Measurements from ENCODE around the gene SCN9A. TPM values are rescaled to one million over a fixed set of nuclear protein-coding genes. Genes with fewer than 3 reads are reported as not detected.

The SCN9A gene
- total RNA-seq, 6 donors from 2014 or later, result 5.8 to 24.1 (median 9.8) TPM

DNA sequence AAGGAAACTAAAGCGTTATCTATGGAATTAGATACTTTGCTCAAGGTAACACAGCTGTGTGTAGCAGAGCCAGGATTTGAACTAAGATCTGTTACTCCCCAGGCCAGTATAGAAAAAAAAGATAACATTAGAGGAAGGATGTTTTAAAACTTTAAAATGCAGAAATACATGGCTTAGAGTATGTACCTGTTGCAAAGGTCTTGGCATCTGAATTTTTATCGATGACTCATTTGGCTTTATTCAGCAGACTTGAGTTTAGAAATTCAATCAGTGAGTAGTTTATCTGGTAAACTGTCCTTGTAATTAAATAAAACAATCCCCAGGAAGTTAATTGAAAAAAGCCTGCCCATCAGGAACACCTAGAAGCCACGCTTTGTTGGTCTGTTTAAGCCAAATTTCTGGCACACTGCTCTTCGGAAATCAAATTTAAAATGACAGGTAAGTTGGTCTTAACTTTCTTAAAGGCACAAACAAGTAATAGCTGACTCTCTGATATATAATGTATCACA, 36.9 kb downstream of the SCN9A start:
- no peak overlapping the region for H3K4me3 ChIP-seq
- no peaks in the 10 kb centered on the region for H3K36me3 ChIP-seq
- H3K4me1 ChIP-seq, result no peaks in the 10 kb centered on the region
- ATAC-seq (ENCODE audit: low FRiP score in 2 of 2), result no peak
- 82 to 83% methylated on average over 4 of the region's 4 CpGs for WGBS, 2 donors
- TF ChIP-seq POLR2AphosphoS5 (IDR thresholded peaks at IDR 0.05), result no peak
- TF ChIP-seq POLR2A (IDR thresholded peaks at IDR 0.05), result no peak
- TF ChIP-seq EP300 (IDR thresholded peaks at IDR 0.05), result no peak
- TF ChIP-seq, protein P1, sequence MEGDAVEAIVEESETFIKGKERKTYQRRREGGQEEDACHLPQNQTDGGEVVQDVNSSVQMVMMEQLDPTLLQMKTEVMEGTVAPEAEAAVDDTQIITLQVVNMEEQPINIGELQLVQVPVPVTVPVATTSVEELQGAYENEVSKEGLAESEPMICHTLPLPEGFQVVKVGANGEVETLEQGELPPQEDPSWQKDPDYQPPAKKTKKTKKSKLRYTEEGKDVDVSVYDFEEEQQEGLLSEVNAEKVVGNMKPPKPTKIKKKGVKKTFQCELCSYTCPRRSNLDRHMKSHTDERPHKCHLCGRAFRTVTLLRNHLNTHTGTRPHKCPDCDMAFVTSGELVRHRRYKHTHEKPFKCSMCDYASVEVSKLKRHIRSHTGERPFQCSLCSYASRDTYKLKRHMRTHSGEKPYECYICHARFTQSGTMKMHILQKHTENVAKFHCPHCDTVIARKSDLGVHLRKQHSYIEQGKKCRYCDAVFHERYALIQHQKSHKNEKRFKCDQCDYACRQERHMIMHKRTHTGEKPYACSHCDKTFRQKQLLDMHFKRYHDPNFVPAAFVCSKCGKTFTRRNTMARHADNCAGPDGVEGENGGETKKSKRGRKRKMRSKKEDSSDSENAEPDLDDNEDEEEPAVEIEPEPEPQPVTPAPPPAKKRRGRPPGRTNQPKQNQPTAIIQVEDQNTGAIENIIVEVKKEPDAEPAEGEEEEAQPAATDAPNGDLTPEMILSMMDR (IDR thresholded peaks at IDR 0.05), result no peak
- DNase-seq, result no peak
- no peaks in the 10 kb centered on the region for H3K9me3 ChIP-seq
- no peak overlapping the region for H3K27ac ChIP-seq
- no peaks in the 10 kb centered on the region for H3K27me3 ChIP-seq

DNA sequence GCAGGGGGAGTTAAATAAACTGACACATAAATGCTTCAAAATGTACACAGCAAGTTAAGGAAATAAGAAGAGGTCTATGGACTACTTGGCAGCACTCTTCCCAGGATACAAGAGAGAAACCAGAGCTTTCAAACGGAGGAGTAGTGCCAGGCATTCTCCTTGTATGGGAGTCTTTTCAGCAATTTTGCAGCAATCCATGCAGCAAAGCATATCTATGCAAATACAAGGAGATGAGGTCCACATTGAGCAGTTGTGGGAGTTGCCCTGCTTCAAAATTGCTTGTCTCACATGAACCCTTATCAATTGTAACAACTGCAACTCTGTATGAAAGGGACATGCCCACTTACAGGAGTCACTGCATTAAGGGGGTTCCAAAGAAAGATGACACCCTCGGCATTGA, 37.8 kb downstream of the SCN9A start:
- WGBS, 2 donors, result 87 to 88% methylated on average over 2 of the region's 2 CpGs
- ATAC-seq (ENCODE audit: low FRiP score in 2 of 2) (no peak), DNase-seq (no peak)
- H3K36me3 ChIP-seq, result no peaks in the 10 kb centered on the region
- no peaks in the 10 kb centered on the region for H3K9me3 ChIP-seq
- H3K4me3 ChIP-seq, result no peak overlapping the region
- no peaks in the 10 kb centered on the region for H3K27me3 ChIP-seq
- no peaks in the 10 kb centered on the region for H3K4me1 ChIP-seq
- no peak overlapping the region for H3K27ac ChIP-seq
- TF ChIP-seq EP300 (IDR thresholded peaks at IDR 0.05), result no peak
- no peak for TF ChIP-seq POLR2AphosphoS5 (IDR thresholded peaks at IDR 0.05)
- no peak for TF ChIP-seq POLR2A (IDR thresholded peaks at IDR 0.05)
- TF ChIP-seq, protein P1 (IDR thresholded peaks at IDR 0.05), result no peak

DNA sequence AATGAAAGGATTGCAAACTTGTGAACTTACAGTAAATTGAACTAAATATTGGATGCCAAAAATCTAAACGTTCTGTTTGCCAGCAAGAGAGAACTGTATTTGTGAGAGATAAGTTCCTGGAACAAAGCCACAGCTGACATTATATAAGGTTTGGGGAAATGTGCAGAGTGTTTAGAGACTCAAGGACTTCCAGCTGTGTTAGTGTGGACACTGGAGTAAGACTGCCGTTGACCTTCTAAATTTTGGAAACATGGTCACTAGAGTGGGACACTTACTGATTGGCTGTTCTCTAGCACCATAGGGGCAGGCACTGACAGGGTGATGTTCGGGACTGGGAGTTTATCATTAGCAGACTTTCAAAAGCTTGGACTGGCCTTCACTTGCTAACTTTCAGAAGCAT, 40.5 kb downstream of the SCN9A start:
- Histone ChIP-seq H3K36me3 (no peaks in the 10 kb centered on the region), H3K27ac (no peak overlapping the region), H3K27me3 (no peaks in the 10 kb centered on the region), H3K9me3 (no peaks in the 10 kb centered on the region), H3K4me3 (no peak overlapping the region), H3K4me1 (no peaks in the 10 kb centered on the region)
- ATAC-seq (ENCODE audit: low FRiP score in 2 of 2) (no peak), DNase-seq (no peak)
- WGBS, 2 donors, result 21 to 35% methylated on average over 3 of the region's 3 CpGs
- TF ChIP-seq POLR2A (IDR thresholded peaks at IDR 0.05) (no peak), POLR2AphosphoS5 (IDR thresholded peaks at IDR 0.05) (no peak), EP300 (IDR thresholded peaks at IDR 0.05) (no peak)
- TF ChIP-seq, protein P1 (IDR thresholded peaks at IDR 0.05), result no peak

DNA sequence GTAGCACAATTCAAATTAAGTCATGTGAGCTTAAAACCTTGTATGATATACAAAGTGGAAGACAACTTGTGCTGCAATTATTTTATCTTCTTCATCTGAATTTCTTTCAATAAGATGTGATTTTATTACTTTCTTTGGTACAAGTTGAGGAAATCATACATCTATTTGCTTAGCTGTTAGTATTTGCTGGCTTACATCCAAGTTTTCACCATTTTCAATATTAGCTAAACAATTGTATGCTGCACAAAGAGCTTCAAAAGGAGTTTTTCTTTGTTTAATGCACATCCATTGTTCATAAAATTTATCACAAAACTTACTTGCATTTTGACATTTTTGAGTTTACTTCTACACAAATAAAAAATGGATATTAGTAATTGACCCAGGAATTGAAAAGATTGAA, 40.9 kb downstream of the SCN9A start:
- Histone ChIP-seq H3K9me3 (no peaks in the 10 kb centered on the region), H3K36me3 (no peaks in the 10 kb centered on the region), H3K4me3 (no peak overlapping the region), H3K4me1 (no peaks in the 10 kb centered on the region), H3K27me3 (no peaks in the 10 kb centered on the region), H3K27ac (no peak overlapping the region)
- no peak for DNase-seq
- TF ChIP-seq EP300 (IDR thresholded peaks at IDR 0.05) (no peak), POLR2A (IDR thresholded peaks at IDR 0.05) (no peak), POLR2AphosphoS5 (IDR thresholded peaks at IDR 0.05) (no peak)
- TF ChIP-seq, protein P1 (IDR thresholded peaks at IDR 0.05), result no peak
- no peak for ATAC-seq (ENCODE audit: low FRiP score in 2 of 2)

DNA sequence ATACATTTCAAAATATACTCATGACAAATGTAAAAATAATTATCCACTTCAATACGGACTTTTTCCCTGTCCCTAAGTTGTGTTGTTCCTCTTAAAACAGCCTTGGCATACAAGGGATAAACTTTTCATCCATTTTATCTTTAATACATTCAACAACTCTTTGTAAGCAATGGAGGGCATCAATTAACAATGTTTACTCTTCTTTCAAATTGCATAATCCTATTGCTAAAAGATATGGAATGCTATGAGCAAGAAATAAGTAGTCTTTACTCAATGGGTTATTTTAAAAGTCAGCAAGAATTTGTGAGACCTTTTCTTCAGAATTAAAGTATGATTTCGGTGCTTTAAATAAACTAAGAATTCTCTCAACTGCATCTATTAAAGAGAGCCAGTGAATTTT, 41.9 kb downstream of the SCN9A start:
- Histone ChIP-seq H3K36me3 (no peaks in the 10 kb centered on the region), H3K9me3 (no peaks in the 10 kb centered on the region), H3K4me3 (no peak overlapping the region), H3K4me1 (no peaks in the 10 kb centered on the region), H3K27ac (no peak overlapping the region), H3K27me3 (no peaks in the 10 kb centered on the region)
- 52 to 61% methylated on average over 2 of the region's 2 CpGs for WGBS, 2 donors
- ATAC-seq (ENCODE audit: low FRiP score in 2 of 2), result no peak
- no peak for DNase-seq
- TF ChIP-seq, protein P1 (IDR thresholded peaks at IDR 0.05), result no peak
- TF ChIP-seq POLR2A (IDR thresholded peaks at IDR 0.05) (no peak), POLR2AphosphoS5 (IDR thresholded peaks at IDR 0.05) (no peak)

All from upper lobe of left lung (tissue), 6 donors.